WERI-Rb-1 (cell line): Measurements from ENCODE around the gene CHSY3.

Source experiments
- DNase-seq: peaks from one replicate; pipeline ENCODE4 v3.0.0-alpha.2; 2020
- H3K27ac ChIP-seq: fragments of 250-450 bp; sonication (Bioruptor Pico); 2 replicates; pipeline ENCODE4 v1.5.1; 2020; ENCODE audit warnings: mild to moderate bottlenecking, moderate library complexity
- H3K27me3 ChIP-seq: fragments of 250-450 bp; sonication (Bioruptor Pico); 2 replicates; pipeline ENCODE4 v1.5.1; 2021; ENCODE audit warnings: mild to moderate bottlenecking, low read depth, moderate library complexity; ENCODE audit not compliant: insufficient read depth, severe bottlenecking
- H3K36me3 ChIP-seq: fragments of 250-450 bp; sonication (Bioruptor Pico); 2 replicates; pipeline ENCODE4 v1.5.1; 2020; ENCODE audit warnings: mild to moderate bottlenecking, moderate library complexity
- H3K4me3 ChIP-seq: 2 replicates; pipeline ENCODE4 v1.5.1; 2011; ENCODE audit warnings: low read depth, mild to moderate bottlenecking, control low read depth, low read length
- H3K9me3 ChIP-seq: fragments of 250-450 bp; sonication (Bioruptor Pico); 2 replicates; pipeline ENCODE4 v1.5.1; 2021; ENCODE audit warnings: mild to moderate bottlenecking, moderate library complexity; ENCODE audit not compliant: severe bottlenecking
- TF ChIP-seq, protein P1 (sequence below): IDR thresholded peaks from 2 replicates; pipeline ENCODE4 v1.5.1; 2011; ENCODE audit warnings: low read depth, mild to moderate bottlenecking, control low read depth, inconsistent platforms, low read length

Gene CHSY3

DNA sequence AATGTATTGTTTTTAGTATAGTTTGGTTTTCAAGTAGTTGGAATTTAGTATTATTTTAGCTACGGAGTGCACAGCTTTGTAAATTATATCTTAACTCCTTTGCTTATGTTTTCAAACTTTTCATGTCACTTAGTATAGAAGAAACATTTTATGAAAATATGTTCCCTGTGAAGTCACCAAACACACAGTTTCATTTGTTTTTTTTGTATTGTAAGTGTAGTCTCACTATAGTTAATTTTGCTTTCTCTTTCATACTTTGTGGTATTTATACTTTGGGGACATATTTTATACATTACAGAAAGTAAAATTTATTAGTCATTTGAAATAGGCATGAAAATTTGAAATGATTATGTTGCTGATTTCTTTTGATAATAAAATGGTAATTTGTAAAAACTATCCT is 5.0 kb downstream of the CHSY3 start:
- no peak for DNase-seq
- Histone ChIP-seq H3K36me3 (no peaks in the 10 kb centered on the region), H3K9me3 (no peaks in the 10 kb centered on the region), H3K27ac (no peak overlapping the region), H3K27me3 (no peaks in the 10 kb centered on the region), H3K4me3 (no peak overlapping the region)
- TF ChIP-seq, protein P1, sequence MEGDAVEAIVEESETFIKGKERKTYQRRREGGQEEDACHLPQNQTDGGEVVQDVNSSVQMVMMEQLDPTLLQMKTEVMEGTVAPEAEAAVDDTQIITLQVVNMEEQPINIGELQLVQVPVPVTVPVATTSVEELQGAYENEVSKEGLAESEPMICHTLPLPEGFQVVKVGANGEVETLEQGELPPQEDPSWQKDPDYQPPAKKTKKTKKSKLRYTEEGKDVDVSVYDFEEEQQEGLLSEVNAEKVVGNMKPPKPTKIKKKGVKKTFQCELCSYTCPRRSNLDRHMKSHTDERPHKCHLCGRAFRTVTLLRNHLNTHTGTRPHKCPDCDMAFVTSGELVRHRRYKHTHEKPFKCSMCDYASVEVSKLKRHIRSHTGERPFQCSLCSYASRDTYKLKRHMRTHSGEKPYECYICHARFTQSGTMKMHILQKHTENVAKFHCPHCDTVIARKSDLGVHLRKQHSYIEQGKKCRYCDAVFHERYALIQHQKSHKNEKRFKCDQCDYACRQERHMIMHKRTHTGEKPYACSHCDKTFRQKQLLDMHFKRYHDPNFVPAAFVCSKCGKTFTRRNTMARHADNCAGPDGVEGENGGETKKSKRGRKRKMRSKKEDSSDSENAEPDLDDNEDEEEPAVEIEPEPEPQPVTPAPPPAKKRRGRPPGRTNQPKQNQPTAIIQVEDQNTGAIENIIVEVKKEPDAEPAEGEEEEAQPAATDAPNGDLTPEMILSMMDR = no peak

DNA sequence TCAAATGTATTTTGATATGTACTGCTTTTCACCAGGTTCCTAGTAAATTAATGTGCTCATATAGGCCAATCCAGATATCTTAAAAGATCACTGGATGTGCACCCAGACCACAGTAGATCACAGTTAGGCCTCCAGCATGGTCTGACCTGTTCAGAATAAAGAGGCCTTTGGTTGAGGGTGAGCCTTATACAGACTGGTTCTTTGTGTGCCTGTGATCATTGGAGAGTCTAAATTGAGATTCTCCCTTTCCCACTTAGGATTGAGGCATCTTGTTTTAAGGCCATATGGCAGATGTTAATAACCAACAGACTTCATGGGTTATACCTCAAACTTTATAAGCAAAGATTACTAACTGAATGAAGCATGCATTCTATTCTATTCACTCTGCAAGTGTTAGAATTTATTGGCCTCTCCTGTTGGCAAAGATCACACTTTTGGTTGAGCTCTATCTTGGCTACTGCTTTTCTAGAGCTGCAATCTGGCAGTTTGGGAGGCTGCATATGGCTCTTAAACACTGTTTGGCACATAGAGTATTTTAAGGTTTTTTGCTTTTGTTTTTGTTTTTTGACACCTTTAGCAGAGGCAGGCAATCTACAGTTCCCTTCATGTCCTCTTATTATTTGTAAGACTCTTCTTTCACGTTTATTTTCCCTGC is 8.5 kb downstream of the CHSY3 start:
- H3K9me3 ChIP-seq = no peaks in the 10 kb centered on the region
- H3K36me3 ChIP-seq = no peaks in the 10 kb centered on the region
- H3K4me3 ChIP-seq = no peak overlapping the region
- TF ChIP-seq, protein P1 = no peak
- DNase-seq = no peak
- no peak overlapping the region for H3K27ac ChIP-seq
- no peaks in the 10 kb centered on the region for H3K27me3 ChIP-seq

DNA sequence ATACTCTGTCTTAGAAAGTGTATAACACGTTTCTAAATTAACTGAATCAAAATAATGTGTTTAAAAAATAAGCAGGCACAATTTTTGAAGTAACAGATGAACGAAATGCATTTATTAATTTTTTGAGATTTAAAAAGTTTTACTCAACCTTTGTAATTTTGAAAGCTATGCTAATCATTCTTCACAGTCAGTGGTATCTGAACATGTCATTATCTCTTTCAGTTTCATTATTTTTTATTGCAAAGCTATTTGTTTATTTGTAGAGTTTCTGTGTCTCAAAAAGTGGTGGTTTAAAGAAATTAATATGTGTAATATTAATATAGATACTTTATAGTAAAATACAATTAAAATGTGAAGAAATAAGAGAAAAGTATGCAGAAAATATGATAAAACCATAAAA is 11.2 kb downstream of the CHSY3 start:
- no peak for DNase-seq
- no peak overlapping the region for H3K4me3 ChIP-seq
- TF ChIP-seq, protein P1 = no peak

DNA sequence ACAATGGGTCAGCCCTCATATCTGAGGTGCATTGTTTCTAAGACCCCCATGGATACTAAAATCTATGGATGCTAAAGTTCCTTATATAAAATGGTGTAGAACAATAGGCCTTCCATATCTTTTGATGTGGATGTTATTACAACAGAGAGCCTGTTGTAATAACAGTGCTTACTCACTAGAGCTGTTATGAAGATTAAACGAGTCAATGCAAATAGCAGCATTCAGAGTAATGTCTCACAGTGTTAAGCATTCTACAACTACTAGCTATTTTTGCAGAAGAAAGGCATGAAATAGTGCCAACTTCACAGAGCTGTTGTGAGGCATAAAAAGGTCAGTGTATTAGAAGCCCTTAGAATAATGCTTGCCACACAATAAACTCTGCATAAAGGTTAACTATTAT is 13.0 kb downstream of the CHSY3 start:
- no peak for DNase-seq
- no peak overlapping the region for H3K27ac ChIP-seq
- TF ChIP-seq, protein P1 = no peak
- no peaks in the 10 kb centered on the region for H3K27me3 ChIP-seq
- H3K4me3 ChIP-seq = no peak overlapping the region
- no peaks in the 10 kb centered on the region for H3K9me3 ChIP-seq
- no peaks in the 10 kb centered on the region for H3K36me3 ChIP-seq

More for the DNA sequence above, 11.2 kb downstream of the CHSY3 start:
- Histone ChIP-seq H3K9me3 (no peaks in the 10 kb centered on the region), H3K27me3 (no peaks in the 10 kb centered on the region), H3K36me3 (no peaks in the 10 kb centered on the region), H3K27ac (no peak overlapping the region)

DNA sequence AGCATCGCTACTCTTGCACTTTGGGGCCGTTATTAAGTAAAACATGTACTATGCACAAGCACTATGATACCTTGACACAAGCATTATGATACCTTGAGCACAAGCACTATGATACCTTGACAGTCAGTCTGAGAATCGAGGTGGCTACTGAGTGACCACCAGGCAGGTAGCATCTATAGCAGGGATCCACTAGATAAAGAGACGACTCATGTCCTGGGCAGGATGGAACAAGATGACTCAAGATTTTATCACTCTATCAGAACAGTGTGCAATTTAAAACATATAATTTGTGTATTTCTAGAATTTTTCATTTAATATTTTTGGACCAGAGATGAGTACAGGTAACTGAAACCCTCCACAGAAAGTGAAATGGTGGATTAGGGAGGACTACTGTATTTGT is 16.9 kb downstream of the CHSY3 start:
- Histone ChIP-seq H3K9me3 (no peaks in the 10 kb centered on the region), H3K27me3 (no peaks in the 10 kb centered on the region), H3K4me3 (no peak overlapping the region), H3K27ac (no peak overlapping the region), H3K36me3 (no peaks in the 10 kb centered on the region)
- TF ChIP-seq, protein P1 = no peak
- no peak for DNase-seq

DNA sequence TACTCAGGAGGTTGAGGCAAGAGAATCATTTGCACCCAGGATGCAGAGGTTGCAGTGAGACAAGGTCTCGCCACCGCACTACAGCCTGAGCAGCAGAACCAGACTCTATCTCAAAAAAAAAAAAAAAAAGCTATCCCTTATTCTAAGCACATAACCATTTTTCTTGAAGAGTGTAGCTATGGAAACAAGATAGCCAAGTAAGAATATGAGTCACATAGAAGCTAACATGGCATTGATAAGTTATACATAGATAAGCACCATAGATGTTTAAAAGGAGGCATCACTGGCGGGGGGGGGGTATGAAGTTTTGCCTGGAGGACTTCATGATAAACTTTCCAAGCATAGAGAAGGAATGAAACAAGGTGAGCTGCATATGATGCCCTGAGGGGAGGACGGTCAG is 26.0 kb downstream of the CHSY3 start:
- Histone ChIP-seq H3K27me3 (no peaks in the 10 kb centered on the region), H3K4me3 (no peak overlapping the region), H3K9me3 (no peaks in the 10 kb centered on the region), H3K27ac (no peak overlapping the region), H3K36me3 (no peaks in the 10 kb centered on the region)
- DNase-seq = no peak
- TF ChIP-seq, protein P1 = no peak
